ENCODE results near the gene PPP1R17.

- TF ChIP-seq CTCF (IDR thresholded peaks at IDR 0.05) = no peak
- no peak for TF ChIP-seq ZFX (IDR thresholded peaks at IDR 0.05; ENCODE audit: borderline replicate concordance)
These were observed 23.9 kb upstream of the PPP1R17 start for GRCh38 chr7:31663072-31663471.

Measured in 22Rv1 (cell line).